HUES48 (cell line): ENCODE data around the gene HOXA2.

Experiments used
- H3K27ac ChIP-seq: one replicate; pipeline ENCODE4 v1.7.0; 2013; ENCODE audit warnings: low read depth, low read length, inconsistent platforms
- H3K27me3 ChIP-seq: 2 replicates; pipeline ENCODE4 v1.6.1; 2013; ENCODE audit warnings: mild to moderate bottlenecking, low read length; ENCODE audit not compliant: control insufficient read depth, insufficient read depth
- H3K36me3 ChIP-seq: 2 replicates; pipeline ENCODE4 v1.6.1; 2013; ENCODE audit warnings: low read length; ENCODE audit not compliant: control insufficient read depth, insufficient read depth
- H3K4me1 ChIP-seq: 2 replicates; pipeline ENCODE4 v1.6.1; 2013; ENCODE audit warnings: mild to moderate bottlenecking, low read length; ENCODE audit not compliant: control insufficient read depth, insufficient read depth
- H3K4me3 ChIP-seq: 2 replicates; pipeline ENCODE4 v1.5.1; 2013; ENCODE audit warnings: mild to moderate bottlenecking, low read depth, low read length
- H3K9ac ChIP-seq: 2 replicates; pipeline ENCODE4 v1.6.1; 2013; ENCODE audit warnings: mild to moderate bottlenecking, low read depth, low read length, moderate library complexity
- H3K9me3 ChIP-seq: 2 replicates; pipeline ENCODE4 v1.6.1; 2013; ENCODE audit warnings: low read length; ENCODE audit not compliant: control insufficient read depth, insufficient read depth

HOXA2 gene

DNA sequence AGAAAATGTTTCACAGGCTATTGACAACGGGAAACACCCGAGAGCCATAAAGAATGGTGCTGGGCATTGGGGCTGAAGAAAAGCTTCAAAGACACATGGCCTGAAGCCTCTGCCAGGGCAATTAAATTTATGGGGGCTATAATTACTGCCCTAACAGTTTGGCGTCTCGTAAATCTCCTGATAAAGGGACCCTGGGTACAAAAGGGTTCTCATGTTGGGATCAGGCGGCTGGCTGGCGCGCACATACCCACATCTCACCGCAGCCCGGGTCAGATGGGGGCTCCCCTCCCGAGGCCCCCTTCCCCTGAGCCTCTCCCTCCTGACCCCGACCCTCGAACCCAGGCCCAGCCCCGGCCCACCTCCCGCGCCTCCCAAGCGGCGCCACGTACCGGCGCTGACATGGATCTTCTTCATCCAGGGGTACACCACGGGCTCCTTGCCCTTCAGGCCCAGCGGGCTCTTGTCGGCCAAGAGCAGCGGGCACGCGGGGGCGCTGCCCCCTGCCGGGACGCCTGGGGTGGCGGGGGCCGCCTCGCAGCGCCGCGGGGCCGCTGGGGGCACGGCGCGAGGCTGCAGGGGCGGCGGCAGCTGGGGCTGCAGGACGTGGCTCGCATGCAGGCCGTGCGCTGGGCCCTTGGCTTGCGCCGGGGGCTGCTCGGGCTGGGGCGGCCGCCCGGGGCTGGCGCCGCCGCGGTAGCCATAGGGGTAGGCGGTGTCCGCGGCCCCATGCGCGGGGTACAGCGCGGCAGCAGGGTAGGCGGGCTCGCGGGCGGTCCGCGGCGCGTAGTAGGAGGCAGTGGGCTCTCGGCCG is 27.5 kb upstream of the HOXA2 start:
- Histone ChIP-seq H3K27me3 (peaks cover 100% of the 10 kb centered on the region), H3K4me3 (peak overlapping the region; percentile 34; the same call in 1 of the 2 replicates), H3K36me3 (no peaks in the 10 kb centered on the region), H3K4me1 (no peaks in the 10 kb centered on the region), H3K27ac (no peak overlapping the region), H3K9me3 (no peaks in the 10 kb centered on the region), H3K9ac (no peak overlapping the region)

DNA sequence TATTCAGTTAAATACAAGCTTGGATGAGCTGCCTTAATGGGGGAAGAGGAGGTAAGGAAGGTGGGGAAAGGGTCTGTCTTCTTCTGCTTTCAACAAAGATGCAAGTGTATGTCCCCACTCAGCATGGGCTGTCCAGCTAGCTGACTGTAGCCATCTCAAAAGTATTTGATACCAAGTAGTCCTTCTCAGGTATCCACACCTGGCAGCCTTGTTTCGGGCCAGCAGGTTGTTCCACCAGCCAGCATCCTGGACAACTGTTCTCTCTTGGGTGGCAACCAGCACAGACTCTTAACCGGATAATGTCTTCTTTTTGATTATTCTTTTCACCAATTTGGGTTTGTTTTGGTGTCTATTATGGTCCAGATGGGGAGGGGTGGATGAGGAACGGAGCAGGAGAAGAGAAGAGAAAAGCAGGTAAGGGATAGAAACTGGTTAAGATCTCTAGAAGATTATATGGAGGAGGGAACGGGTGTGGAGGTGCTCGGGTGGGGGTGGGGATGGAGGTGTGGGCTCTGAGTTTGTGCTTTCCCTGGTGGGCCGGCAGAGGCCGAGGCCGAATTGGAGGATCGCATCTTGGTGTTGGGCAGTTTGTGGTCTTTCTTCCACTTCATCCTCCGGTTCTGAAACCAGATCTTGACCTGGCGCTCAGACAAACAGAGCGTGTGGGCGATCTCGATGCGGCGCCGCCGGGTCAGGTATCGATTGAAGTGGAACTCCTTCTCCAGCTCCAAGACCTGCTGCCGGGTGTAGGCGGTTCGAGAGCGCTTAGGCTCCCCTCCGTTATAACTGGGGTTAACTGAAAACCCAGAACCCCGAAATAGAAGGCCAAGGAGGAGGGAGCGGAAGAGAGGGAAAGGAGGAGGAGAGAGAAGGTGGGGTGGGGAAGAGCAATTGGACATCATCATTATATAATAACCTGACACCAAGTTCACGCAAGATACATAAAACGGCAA is 26.6 kb upstream of the HOXA2 start:
- Histone ChIP-seq H3K27me3 (peaks cover 100% of the 10 kb centered on the region), H3K4me3 (no peak overlapping the region), H3K9ac (no peak overlapping the region), H3K36me3 (no peaks in the 10 kb centered on the region), H3K27ac (no peak overlapping the region), H3K9me3 (no peaks in the 10 kb centered on the region), H3K4me1 (no peaks in the 10 kb centered on the region)

DNA sequence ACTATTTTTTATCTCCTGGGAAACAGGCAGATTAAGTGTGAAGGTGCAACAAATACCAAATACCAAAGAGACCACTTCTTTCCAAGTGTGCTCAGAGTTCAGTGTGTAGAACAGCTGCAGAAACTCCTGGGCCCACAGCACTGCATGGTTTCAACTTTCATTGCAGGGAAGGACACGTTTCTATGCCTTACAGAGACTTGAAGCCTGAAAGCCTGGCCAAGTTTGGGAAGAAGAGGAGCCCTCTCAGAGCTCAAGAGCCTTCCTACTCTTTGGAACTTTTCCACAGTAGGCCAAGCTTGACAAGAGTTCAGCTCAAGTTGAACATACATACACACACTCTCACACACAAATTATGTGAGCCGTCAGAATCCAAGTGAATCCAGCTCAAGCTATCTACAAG is 25.6 kb upstream of the HOXA2 start:
- Histone ChIP-seq H3K36me3 (no peaks in the 10 kb centered on the region), H3K27ac (no peak overlapping the region), H3K4me1 (no peaks in the 10 kb centered on the region), H3K4me3 (no peak overlapping the region), H3K9me3 (no peaks in the 10 kb centered on the region), H3K27me3 (peaks cover 100% of the 10 kb centered on the region), H3K9ac (no peak overlapping the region)

DNA sequence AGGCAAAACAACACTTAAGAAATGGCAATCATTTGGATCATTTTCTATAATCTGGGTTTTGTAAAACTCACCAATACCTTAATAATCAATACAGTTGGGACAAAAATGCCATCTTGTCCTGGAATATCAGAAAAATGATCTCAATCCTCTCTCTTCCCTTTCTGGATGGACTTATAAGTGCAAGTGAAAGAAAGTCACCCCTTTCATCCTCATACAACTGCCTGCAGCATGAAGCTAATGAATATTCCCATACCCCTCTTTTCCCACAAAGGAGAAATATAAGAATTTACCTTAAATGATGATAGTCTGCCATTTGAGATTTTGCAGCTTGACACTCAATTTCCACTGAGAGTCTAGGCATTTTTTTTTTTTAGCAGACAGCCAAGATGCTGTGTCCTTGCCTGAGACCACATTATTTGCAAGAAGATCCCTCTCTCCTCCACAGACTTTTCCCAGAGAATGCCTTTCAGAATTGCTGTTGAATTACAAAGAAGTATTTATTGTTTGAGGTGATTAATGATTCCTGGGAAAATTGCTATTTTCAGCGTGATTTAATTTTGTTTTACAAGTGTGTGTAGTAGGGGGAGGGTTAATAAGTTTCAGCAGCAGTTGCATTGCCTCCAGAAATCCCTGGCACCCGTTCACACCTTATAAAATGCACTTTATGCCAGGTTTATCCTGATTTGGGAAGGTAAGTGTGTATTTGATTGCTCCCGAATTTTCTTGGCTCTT is 24.3 kb upstream of the HOXA2 start:
- no peaks in the 10 kb centered on the region for H3K36me3 ChIP-seq
- no peak overlapping the region for H3K4me3 ChIP-seq
- H3K9ac ChIP-seq, result no peak overlapping the region
- no peaks in the 10 kb centered on the region for H3K4me1 ChIP-seq
- no peak overlapping the region for H3K27ac ChIP-seq
- peaks cover 100% of the 10 kb centered on the region for H3K27me3 ChIP-seq
- no peaks in the 10 kb centered on the region for H3K9me3 ChIP-seq

DNA sequence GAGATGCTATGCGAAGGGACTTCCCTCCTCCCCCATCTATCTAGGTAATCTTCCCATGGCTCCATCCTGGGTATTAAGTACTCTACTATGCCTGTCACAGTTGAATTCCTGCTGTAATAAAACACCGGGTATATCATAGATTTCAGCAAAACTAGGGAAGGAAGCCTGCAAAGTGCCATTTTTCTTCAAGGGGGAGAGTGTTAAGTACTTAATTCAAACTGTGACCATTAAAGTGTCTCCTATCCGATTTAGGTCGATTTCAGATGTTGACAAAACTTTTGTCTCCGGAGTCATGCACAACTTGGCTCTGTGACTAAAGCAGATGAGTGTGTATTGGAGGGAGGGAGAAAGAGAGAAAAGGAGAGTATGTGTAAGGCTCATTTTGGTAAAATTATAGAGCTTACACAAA is 23.5 kb upstream of the HOXA2 start:
- no peak overlapping the region for H3K9ac ChIP-seq
- peaks cover 100% of the 10 kb centered on the region for H3K27me3 ChIP-seq
- no peak overlapping the region for H3K27ac ChIP-seq
- no peaks in the 10 kb centered on the region for H3K36me3 ChIP-seq
- H3K9me3 ChIP-seq, result no peaks in the 10 kb centered on the region
- H3K4me3 ChIP-seq, result no peak overlapping the region
- H3K4me1 ChIP-seq, result no peaks in the 10 kb centered on the region

DNA sequence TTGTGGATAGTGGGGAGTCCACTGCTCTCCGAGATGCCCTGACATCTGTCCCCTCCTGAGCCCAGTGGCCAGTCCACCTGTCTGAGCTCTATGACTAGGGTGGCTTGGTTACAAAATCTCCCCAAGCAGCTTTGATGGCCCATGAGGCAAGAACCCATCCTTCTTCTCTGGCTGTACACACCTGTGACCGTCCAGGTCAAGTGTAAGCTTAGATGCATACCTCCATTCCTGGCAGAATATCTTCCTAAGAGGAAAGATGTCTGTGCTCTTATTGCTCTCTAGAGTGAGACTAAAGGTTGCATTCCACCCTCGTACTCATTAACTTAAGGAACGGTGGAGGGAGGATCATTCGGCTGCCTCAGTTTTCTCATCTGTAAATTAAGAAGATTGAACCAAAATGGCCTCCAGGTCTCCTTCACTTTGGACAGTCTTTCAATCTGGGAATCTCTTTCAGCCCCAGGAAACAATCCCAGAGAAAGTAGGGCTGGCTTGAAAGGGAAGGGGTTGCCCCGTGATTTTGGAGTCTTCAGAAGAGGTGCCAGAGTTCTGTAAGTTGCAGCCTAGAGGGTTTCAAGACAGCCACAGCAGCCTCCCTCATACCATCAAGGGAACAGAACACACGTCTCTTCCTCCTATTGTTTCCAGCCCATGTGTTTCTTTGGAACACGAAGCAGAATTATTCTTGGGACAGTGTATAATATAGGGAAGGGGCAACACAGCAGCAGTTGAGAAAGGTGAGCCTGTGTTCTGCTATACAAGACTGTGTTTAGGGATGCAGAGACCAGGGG is 22.6 kb upstream of the HOXA2 start:
- Histone ChIP-seq H3K27me3 (peaks cover 100% of the 10 kb centered on the region), H3K4me3 (no peak overlapping the region), H3K9ac (no peak overlapping the region), H3K27ac (no peak overlapping the region), H3K9me3 (no peaks in the 10 kb centered on the region), H3K4me1 (no peaks in the 10 kb centered on the region), H3K36me3 (no peaks in the 10 kb centered on the region)

DNA sequence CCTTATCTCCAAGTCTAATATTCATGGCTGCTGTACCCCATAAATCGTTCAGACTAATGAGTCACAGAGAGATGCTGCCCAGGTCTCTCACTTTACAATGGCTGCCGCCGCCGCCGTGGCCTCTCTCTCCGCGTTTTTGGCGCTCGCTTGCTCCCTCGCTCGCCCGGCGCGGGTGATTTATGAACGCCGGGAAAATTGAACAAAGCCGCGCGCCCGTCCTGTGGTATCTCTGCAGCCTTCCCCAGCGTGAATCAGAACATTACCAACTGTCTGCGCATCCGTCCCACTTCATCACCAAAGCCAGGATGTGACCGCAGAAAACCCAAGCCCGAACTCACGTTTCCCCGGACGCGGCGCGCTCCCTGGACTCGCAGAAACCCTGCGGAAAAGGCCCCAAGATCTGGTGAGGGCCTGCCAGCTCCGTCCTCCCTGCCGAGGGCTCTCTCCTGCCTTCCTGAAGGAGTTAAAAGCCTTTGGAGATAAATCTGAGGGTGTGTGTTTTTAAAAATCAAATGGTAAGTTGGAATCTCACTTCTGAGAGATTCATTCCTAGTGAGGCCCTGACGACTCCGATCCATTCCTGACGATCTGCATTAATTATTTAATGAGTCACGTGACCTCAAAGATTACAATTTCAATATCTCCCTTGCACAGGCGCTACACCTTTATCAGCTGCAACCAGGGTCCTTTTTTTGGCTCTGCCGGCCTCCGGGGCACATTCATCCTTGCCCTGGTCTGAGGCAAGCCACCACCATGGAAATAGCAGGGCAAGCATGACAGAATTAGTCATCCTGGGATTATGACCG is 21.8 kb upstream of the HOXA2 start:
- Histone ChIP-seq H3K4me3 (no peak overlapping the region), H3K36me3 (no peaks in the 10 kb centered on the region), H3K9ac (no peak overlapping the region), H3K4me1 (no peaks in the 10 kb centered on the region), H3K9me3 (no peaks in the 10 kb centered on the region), H3K27me3 (peaks cover 100% of the 10 kb centered on the region), H3K27ac (no peak overlapping the region)

DNA sequence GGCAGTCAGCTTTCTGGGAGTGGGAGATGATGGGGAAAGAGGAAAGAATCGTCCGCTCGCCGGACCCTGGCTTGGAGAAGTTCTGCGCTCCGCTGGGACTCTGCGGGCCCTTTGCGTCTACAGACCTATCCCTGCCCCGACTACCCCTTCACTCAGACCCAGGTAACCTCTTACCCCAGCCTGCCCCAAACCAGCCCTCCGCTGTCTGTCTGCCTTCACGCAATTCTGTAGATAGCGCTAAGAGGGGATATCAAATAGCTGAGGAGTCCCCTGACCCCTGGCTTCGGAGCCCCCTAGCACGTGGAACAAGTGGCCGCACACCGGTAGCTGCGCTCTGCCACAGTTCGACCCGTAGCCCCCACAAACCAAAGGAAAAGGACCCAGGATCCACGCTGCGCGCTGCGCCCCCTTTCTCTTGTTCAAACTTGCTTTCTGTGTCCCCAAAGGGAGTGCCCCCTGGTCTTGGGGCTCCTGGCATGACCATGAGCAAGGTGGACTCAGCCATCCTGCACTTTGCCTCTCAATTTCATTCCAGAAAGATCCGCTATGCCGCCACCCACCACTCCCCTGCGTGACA is 21.1 kb upstream of the HOXA2 start:
- H3K9ac ChIP-seq, result no peak overlapping the region
- no peaks in the 10 kb centered on the region for H3K4me1 ChIP-seq
- no peaks in the 10 kb centered on the region for H3K9me3 ChIP-seq
- H3K27ac ChIP-seq, result no peak overlapping the region
- no peak overlapping the region for H3K4me3 ChIP-seq
- no peaks in the 10 kb centered on the region for H3K36me3 ChIP-seq
- H3K27me3 ChIP-seq, result peaks cover 100% of the 10 kb centered on the region

DNA sequence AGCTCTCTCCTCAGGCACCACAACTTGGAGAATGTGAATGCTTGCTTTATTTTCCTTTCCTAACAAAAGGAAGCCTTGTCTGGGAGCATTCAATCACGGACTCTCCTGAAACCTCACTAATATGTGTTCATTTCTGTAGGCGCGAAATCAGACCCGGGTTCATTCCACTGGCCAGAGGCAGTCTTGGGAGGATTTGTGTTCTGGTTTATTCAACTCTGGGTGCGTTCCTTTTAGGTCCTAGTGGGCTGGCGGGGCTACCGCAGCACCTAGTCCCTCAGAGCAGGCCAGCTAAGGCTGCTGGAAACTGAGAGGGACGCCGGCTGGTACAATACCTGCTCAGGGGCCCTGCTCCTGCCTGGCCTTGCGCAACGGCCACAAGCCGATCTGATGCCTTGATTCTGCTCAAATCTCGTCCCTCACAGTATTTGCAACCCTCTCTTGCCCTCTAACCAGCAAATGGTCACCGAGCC is 20.6 kb upstream of the HOXA2 start:
- Histone ChIP-seq H3K36me3 (no peaks in the 10 kb centered on the region), H3K4me1 (no peaks in the 10 kb centered on the region), H3K9ac (no peak overlapping the region), H3K4me3 (no peak overlapping the region), H3K27ac (no peak overlapping the region), H3K27me3 (peaks cover 100% of the 10 kb centered on the region), H3K9me3 (no peaks in the 10 kb centered on the region)
